Trophoblast cell (in vitro differentiated cells and primary cell): ENCODE measurements around the gene WIPF1.

Experiments
- DNase-seq, 2 donors: peaks; one replicate each; pipeline ENCODE4 v3.0.0-alpha.2; 2016
- H2AFZ ChIP-seq: 2 replicates; pipeline ENCODE4 v1.6.1; 2013; ENCODE audit warnings: low read length, moderate library complexity, mild to moderate bottlenecking; ENCODE audit not compliant: insufficient read depth, poor library complexity
- H2AK5ac ChIP-seq: 2 replicates; pipeline ENCODE4 v1.6.1; 2013; ENCODE audit warnings: mild to moderate bottlenecking, low read length
- H2BK120ac ChIP-seq: 2 replicates; pipeline ENCODE4 v1.6.1; 2013; ENCODE audit warnings: low read length, mild to moderate bottlenecking, moderate library complexity; ENCODE audit not compliant: insufficient read depth, poor library complexity
- H2BK12ac ChIP-seq: 2 replicates; pipeline ENCODE4 v1.6.1; 2013; ENCODE audit warnings: mild to moderate bottlenecking, low read length, moderate library complexity
- H2BK5ac ChIP-seq: 2 replicates; pipeline ENCODE4 v1.6.1; 2013; ENCODE audit warnings: low read length, low read depth, moderate library complexity, mild to moderate bottlenecking; ENCODE audit not compliant: poor library complexity
- H3K14ac ChIP-seq: 2 replicates; pipeline ENCODE4 v1.6.1; 2013; ENCODE audit warnings: mild to moderate bottlenecking, low read length
- H3K18ac ChIP-seq: 2 replicates; pipeline ENCODE4 v1.6.1; 2013; ENCODE audit warnings: mild to moderate bottlenecking, low read length
- H3K23ac ChIP-seq: 2 replicates; pipeline ENCODE4 v1.6.1; 2013; ENCODE audit warnings: low read length
- H3K27ac ChIP-seq: 2 replicates; pipeline ENCODE4 v1.5.1; 2013; ENCODE audit warnings: low read depth, mild to moderate bottlenecking, inconsistent platforms, low read length, moderate library complexity
- H3K27me3 ChIP-seq: 2 replicates; pipeline ENCODE4 v1.6.1; 2013; ENCODE audit warnings: inconsistent platforms, mild to moderate bottlenecking, low read length, moderate library complexity; ENCODE audit not compliant: insufficient read depth
- H3K36me3 ChIP-seq, 2 experiments: 1 replicate in 1 of 2; 2 replicates in 1 of 2; pipeline ENCODE4 v1.6.1; 2013; ENCODE audit warnings: low read length in 2 of 2, mild to moderate bottlenecking in 2 of 2, moderate library complexity in 1 of 2; ENCODE audit not compliant: insufficient read depth in 2 of 2, control insufficient read depth in 1 of 2
- H3K4ac ChIP-seq: 2 replicates; pipeline ENCODE4 v1.6.1; 2013; ENCODE audit warnings: low read depth, mild to moderate bottlenecking, low read length, moderate library complexity
- H3K4me1 ChIP-seq, 2 experiments: 1 replicate in 1 of 2; 2 replicates in 1 of 2; pipeline ENCODE4 v1.6.1; 2013; ENCODE audit warnings: low read length in 2 of 2, mild to moderate bottlenecking in 2 of 2, moderate library complexity in 1 of 2; ENCODE audit not compliant: insufficient read depth in 2 of 2, control insufficient read depth in 1 of 2
- H3K4me2 ChIP-seq: 2 replicates; pipeline ENCODE4 v1.6.1; 2013; ENCODE audit warnings: inconsistent platforms, mild to moderate bottlenecking, low read length, moderate library complexity
- H3K4me3 ChIP-seq: 2 replicates; pipeline ENCODE4 v1.5.1; 2013; ENCODE audit warnings: mild to moderate bottlenecking, low read depth, low read length, inconsistent platforms
- H3K79me1 ChIP-seq: one replicate; pipeline ENCODE4 v1.6.1; 2013; ENCODE audit warnings: low read length
- H3K79me2 ChIP-seq: 2 replicates; pipeline ENCODE4 v1.6.1; 2013; ENCODE audit warnings: low read length, mild to moderate bottlenecking; ENCODE audit not compliant: control insufficient read depth, insufficient read depth, poor library complexity
- H3K9ac ChIP-seq: 2 replicates; pipeline ENCODE4 v1.6.1; 2013; ENCODE audit warnings: mild to moderate bottlenecking, low read length
- H3K9me3 ChIP-seq: 2 replicates; pipeline ENCODE4 v1.6.1; 2013; ENCODE audit warnings: low read depth, mild to moderate bottlenecking, control low read depth, inconsistent platforms, low read length; ENCODE audit not compliant: insufficient read depth
- H4K12ac ChIP-seq: 2 replicates; pipeline ENCODE4 v1.6.1; 2013; ENCODE audit warnings: low read depth, mild to moderate bottlenecking, low read length, moderate library complexity
- H4K8ac ChIP-seq: 2 replicates; pipeline ENCODE4 v1.6.1; 2013; ENCODE audit warnings: low read depth, mild to moderate bottlenecking, low read length, moderate library complexity
- H4K91ac ChIP-seq: one replicate; pipeline ENCODE4 v1.6.1; 2013; ENCODE audit warnings: low read depth, mild to moderate bottlenecking, low read length, moderate library complexity
- WGBS: extraction: QIAGEN DNeasy Blood & Tissue Kit; methylation state at CpG from one replicate; pipeline ENCODE4 v1.1.7; 2013; ENCODE audit warnings: missing lambda C conversion rate; ENCODE audit not compliant: insufficient read length, insufficient coverage; ENCODE audit errors: extremely low coverage; 5-methylcytosine and 5-hydroxymethylcytosine counted together

The WIPF1 gene

DNA sequence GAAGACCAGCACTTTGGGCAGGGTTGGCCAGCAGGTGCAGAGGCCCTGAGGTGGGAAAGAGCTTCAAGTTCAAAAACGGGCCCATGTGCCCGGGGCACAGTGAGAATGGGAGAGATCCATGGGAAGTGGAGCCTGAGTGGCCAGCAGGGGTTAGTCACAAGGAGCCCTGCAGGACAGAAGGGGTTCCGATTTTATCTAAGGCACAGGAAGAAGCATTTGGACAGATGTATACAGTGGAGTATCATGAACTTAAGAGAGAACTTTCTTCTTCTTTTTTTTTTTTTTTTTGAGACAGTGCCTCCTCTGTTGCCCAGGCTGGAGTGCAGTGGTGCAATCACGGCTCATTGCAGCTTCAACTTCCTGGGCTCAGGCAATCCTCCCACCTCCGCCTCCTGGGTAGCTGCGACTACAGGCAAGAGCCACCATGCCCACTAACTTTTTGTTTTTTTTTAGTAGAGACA is 24.0 kb downstream of the WIPF1 start:
- no peaks in the 10 kb centered on the region for H3K79me1 ChIP-seq
- H3K9me3 ChIP-seq: peaks cover 2% of the 10 kb centered on the region
- H3K9ac ChIP-seq: no peak overlapping the region
- H4K91ac ChIP-seq: no peak overlapping the region
- H4K8ac ChIP-seq: no peak overlapping the region
- no peaks in the 10 kb centered on the region for H3K27me3 ChIP-seq
- no peak overlapping the region for H2AFZ ChIP-seq
- no peak overlapping the region for H2BK12ac ChIP-seq
- H2BK120ac ChIP-seq: no peak overlapping the region
- no peak overlapping the region for H3K27ac ChIP-seq
- H3K4me3 ChIP-seq: no peak overlapping the region
- no peak overlapping the region for H3K18ac ChIP-seq
- no peak overlapping the region for H2AK5ac ChIP-seq
- no peak overlapping the region for H2BK5ac ChIP-seq
- H3K79me2 ChIP-seq: no peaks in the 10 kb centered on the region
- H4K12ac ChIP-seq: no peak overlapping the region
- no CpG with 5 or more reads among the region's 6 CpGs for WGBS
- peaks cover 28 to 51% of the 10 kb centered on the region in 2 experiments for H3K36me3 ChIP-seq
- no peak overlapping the region for H3K4ac ChIP-seq
- H3K4me2 ChIP-seq: no peak overlapping the region
- H3K23ac ChIP-seq: no peak overlapping the region
- no peaks in the 10 kb centered on the region for H3K4me1 ChIP-seq
- H3K14ac ChIP-seq: no peak overlapping the region
- DNase-seq: no peak

DNA sequence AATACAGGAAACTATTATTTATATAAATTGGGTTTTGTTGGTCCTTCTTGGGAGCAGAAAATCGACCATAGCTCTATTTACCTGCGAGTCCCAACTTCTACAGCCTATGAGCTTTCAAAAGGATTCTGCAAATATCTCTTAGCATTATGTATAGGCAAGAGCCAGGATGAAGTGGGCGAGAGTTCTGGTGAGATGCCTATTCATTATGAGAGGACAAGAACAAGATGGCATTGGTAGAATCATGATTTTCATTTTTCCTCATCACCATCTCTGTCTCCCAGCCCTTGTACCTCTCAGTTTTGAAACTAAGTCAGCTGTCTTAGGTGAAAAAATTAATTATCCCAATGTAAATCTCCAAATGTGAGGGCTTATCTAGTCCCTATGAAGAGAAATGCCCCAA is 25.0 kb downstream of the WIPF1 start:
- Histone ChIP-seq H3K27ac (no peak overlapping the region), H3K79me1 (no peaks in the 10 kb centered on the region), H2BK12ac (no peak overlapping the region), H2BK5ac (no peak overlapping the region), H2AK5ac (no peak overlapping the region), H3K14ac (no peak overlapping the region), H3K27me3 (no peaks in the 10 kb centered on the region), H3K4me2 (no peak overlapping the region), H3K36me3 (peaks cover 30 to 56% of the 10 kb centered on the region in 2 experiments), H3K4me1 (no peaks in the 10 kb centered on the region), H3K9me3 (peaks cover 2% of the 10 kb centered on the region), H3K18ac (no peak overlapping the region), H3K79me2 (no peaks in the 10 kb centered on the region), H3K4ac (no peak overlapping the region), H3K9ac (no peak overlapping the region), H4K91ac (no peak overlapping the region), H3K23ac (no peak overlapping the region), H4K12ac (no peak overlapping the region), H4K8ac (no peak overlapping the region), H3K4me3 (no peak overlapping the region), H2BK120ac (no peak overlapping the region), H2AFZ (no peak overlapping the region)
- WGBS: no CpG with 5 or more reads among the region's 3 CpGs
- no peak for DNase-seq

DNA sequence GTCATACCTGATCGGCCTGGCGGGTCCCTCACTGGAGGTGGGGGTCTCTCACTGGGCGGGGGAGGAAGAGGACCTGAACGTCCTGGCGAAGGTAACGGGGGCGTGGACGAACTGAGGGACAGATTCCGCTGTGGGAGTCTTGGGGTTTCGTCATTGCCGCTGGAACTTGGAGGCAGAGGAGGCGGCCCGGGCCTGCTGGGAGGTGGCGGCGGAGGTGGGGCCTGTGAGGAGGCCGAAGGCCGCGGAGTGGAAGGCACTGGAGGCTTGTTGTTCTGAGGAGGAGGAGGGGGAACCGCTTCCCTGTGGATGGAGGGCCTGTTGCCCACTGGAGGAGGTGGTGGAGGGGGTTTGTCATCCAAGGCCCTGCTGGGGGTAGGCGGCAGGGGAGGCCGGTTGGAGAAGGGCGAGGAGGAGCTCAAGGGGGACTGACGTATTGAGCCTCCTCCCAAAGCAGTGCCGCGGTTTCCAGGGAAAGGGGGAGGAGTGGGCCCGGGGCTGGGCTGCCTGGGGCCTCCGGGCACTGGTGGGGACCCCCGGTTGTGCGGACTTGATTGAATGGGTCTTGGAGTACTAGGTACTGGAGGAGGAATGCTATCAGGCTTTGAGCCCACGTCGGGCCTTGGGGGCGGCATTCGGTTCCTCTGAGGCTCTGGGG is 25.8 kb downstream of the WIPF1 start:
- Histone ChIP-seq H3K9me3 (peaks cover 2% of the 10 kb centered on the region), H3K14ac (peak overlapping the region; percentile 25), H4K91ac (no peak overlapping the region), H2BK12ac (no peak overlapping the region), H3K4me3 (no peak overlapping the region), H3K79me2 (no peaks in the 10 kb centered on the region), H4K12ac (no peak overlapping the region), H3K4ac (no peak overlapping the region), H3K79me1 (no peaks in the 10 kb centered on the region), H3K23ac (no peak overlapping the region), H3K18ac (peak overlapping the region; percentile 75), H3K4me1 (no peaks in the 10 kb centered on the region), H3K4me2 (no peak overlapping the region), H2AFZ (no peak overlapping the region), H2BK5ac (no peak overlapping the region), H4K8ac (no peak overlapping the region), H3K27ac (no peak overlapping the region), H3K27me3 (no peaks in the 10 kb centered on the region), H2AK5ac (no peak overlapping the region), H2BK120ac (no peak overlapping the region), H3K36me3 (peaks cover 30 to 60% of the 10 kb centered on the region in 2 experiments), H3K9ac (no peak overlapping the region)
- no CpG with 5 or more reads among the region's 33 CpGs for WGBS
- no peak for DNase-seq

DNA sequence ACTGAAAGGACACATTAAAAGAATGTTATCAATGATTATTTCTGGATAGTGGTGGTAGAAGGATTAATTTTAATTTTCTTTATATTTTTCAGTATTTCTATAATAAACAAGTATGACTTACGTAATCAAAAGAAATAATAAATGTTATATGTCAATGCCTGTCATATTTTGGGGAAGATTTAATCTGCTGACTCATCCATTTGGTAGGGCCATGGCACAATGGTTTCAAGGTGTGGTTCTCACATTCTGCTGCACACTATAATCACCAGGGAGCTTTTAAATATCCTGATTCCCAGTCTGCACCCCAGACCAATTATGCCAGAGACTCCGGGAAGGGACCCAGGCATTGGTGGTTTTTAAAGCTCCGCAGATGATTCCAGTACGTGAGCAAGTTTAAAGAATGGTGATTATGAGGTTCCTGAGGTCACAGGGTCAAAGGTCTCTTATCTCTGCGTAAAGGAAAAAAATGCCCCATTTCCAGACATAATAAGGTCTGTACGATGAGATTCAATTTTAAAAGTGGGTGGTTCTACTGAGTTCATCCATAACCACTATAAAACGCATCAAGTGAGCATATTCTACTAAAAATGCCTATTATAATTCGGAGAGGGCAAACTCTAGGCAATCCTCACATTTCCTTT is 27.2 kb downstream of the WIPF1 start:
- H2BK5ac ChIP-seq: no peak overlapping the region
- H3K14ac ChIP-seq: no peak overlapping the region
- no peaks in the 10 kb centered on the region for H3K79me1 ChIP-seq
- DNase-seq: peak in 1 of 2 donors; percentile 53
- no peaks in the 10 kb centered on the region for H3K27me3 ChIP-seq
- H2AK5ac ChIP-seq: no peak overlapping the region
- no peaks in the 10 kb centered on the region for H3K79me2 ChIP-seq
- no peak overlapping the region for H3K9ac ChIP-seq
- H2AFZ ChIP-seq: no peak overlapping the region
- H4K12ac ChIP-seq: no peak overlapping the region
- no peak overlapping the region for H3K4me3 ChIP-seq
- H2BK120ac ChIP-seq: no peak overlapping the region
- H3K27ac ChIP-seq: no peak overlapping the region
- H3K23ac ChIP-seq: no peak overlapping the region
- WGBS: no CpG with 5 or more reads among the region's 8 CpGs
- no peak overlapping the region for H4K8ac ChIP-seq
- peaks cover 29 to 58% of the 10 kb centered on the region in 2 experiments for H3K36me3 ChIP-seq
- no peaks in the 10 kb centered on the region for H3K4me1 ChIP-seq
- H3K9me3 ChIP-seq: peaks cover 2% of the 10 kb centered on the region
- no peak overlapping the region for H4K91ac ChIP-seq
- H3K18ac ChIP-seq: no peak overlapping the region
- no peak overlapping the region for H3K4me2 ChIP-seq
- no peak overlapping the region for H3K4ac ChIP-seq
- no peak overlapping the region for H2BK12ac ChIP-seq
